Left renal pelvis (tissue), 4 donors: Measurements from ENCODE around the gene WDR4. TPM values are rescaled to one million over a fixed set of nuclear protein-coding genes. Genes with fewer than 3 reads are reported as not detected.
"Not testable (repeated sequence)": the region's sequence is repeated elsewhere in the genome, so short reads cannot be mapped to it uniquely, and the experiment has no call there.

Source experiments
- DNase-seq, 4 donors: peaks; one replicate each; pipeline ENCODE4 v3.0.0-alpha.2; 2013; ENCODE audit warnings: low read depth in 4 of 4, low spot score in 3 of 4
- polyA plus RNA-seq, 4 donors: library from polyadenylated mRNA; unstranded; fragments of 120-200 nt; gene quantifications; one replicate each; pipeline ENCODE4 v1.2.1, GENCODE V29; 2013; ENCODE audit not compliant: insufficient read length in 4 of 4

The WDR4 gene
- polyA plus RNA-seq, 4 donors = 7.1 to 15.4 (median 10.3) TPM

GRCh38 chr21:42880352-42880751 is 1.0 kb upstream of the WDR4 start:
- DNase-seq = no peak

DNA sequence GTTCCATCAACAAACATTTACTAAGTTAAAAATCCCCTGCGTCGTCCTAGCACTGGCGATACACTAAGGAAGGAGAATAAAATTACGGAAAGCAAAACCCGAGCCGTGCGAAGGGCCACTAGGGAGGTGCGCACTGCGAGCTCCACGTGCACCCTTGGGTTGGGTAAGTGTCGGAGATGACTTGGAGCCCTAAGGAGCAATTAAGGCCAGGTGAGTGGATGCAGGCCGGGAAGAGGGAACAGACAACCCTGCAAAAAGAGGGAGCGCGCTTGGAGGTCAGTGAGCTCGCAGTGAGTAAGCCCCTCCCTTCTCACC is 704 bp downstream of the WDR4 start:
- no peak for DNase-seq

- DNase-seq = not testable (repeated sequence)
Observed at GRCh38 chr21:42875811-42876210, 3.5 kb downstream of the WDR4 start.

DNA sequence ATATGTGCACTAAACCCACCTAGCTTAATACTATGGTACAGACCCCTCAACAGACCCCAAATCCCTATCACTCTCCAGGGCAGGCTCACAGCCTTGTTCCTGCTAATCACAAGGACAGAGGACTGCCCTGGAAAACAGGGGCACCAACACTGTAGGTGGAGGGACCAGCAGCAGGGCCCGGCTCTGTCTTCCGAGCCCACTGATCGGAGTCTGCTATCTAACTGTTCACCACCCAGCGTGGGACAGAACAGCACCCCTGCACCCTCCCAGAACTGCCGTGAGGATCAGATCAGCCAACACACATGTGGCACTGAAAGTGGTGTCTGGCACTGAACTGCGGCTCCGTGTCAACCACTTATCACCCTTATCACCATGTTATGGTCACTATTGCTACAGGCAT is 6.2 kb downstream of the WDR4 start:
- DNase-seq = no peak

GRCh38 chr21:42868196-42868595 is 11.1 kb downstream of the WDR4 start:
- no peak for DNase-seq

DNA sequence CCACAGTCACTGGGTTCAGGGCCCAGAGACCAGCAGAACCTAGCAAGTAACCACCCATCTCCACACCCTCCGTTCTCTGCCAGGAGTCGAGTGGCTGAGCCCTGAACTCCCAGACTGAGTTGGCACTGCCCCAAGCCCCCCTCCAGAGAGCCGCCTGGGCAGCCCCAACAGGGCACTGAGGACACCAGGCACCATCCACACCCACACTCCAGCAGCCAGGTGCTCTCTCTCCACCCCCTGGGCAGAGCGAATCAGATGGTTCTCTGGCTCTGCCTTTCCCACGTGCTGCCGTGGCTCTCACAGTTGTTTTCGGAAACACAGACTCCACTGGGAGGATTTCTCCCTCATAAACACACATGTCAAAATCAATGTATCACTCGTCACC is 13.6 kb downstream of the WDR4 start:
- DNase-seq = no peak

DNA sequence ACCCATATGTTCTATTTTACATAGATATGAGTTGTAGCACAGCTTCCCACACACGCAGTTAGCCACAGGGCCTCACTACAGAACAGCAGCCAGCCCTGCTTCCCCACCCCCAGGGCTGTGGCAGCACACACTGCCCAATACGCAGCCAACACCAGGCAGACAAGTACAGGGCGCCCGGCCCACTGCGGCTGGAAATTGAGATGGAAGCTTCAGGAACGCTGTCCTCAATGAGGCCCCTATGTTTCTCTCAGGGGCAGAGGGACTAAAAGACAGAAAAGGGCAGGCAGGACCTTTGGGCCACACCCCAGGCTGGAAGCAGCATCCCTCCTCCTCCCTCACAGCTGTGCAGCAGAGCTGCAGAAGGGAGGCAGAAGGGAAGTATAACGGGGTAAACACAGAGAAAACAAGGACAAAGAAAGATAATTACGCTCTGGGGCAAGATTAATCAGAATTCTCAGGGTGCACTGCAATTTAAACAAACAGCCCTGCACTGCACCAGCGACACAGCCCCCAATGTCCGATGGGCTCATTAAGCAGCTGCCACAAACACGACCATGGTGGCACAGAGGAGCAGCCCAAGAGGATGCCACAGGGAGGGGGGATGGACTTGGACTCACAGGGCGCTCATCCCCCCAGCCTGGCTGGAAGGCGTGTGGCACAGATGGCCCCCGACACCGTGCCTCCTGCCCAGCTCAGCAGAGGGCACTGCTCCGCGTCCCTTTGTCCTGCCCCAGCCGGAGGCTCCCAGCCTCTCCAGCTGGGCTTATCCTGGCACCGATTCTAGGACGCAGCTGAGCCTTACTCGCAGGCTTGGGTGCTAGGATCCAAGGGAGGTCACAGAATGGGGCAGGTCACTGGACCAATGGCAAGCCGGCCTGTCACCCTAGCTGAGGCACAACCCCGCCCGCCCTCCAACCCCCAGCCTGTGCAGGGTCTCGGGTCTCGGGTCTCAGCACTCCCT is 14.2 kb downstream of the WDR4 start:
- DNase-seq = no peak

GRCh38 chr21:42864286-42864685 is 15.1 kb downstream of the WDR4 start:
- DNase-seq = no peak

DNA sequence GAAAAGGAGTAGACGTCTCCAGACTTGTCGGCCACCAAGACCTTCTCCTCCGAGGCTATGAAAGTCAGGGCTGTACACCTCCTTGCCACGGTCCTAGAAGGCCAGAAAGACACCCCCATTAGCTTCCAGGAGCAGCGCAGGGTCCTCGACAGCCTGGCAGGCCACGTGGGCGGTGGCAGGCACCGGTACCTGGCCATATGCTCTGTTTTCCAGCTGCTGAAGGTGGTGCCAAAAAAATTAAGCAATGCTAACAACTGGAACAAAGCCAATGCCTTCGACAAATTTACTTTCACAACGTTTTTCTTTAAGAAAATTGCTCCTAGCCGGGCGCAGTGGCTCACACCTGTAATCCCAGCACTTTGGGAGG is 15.9 kb downstream of the WDR4 start:
- DNase-seq = no peak

DNA sequence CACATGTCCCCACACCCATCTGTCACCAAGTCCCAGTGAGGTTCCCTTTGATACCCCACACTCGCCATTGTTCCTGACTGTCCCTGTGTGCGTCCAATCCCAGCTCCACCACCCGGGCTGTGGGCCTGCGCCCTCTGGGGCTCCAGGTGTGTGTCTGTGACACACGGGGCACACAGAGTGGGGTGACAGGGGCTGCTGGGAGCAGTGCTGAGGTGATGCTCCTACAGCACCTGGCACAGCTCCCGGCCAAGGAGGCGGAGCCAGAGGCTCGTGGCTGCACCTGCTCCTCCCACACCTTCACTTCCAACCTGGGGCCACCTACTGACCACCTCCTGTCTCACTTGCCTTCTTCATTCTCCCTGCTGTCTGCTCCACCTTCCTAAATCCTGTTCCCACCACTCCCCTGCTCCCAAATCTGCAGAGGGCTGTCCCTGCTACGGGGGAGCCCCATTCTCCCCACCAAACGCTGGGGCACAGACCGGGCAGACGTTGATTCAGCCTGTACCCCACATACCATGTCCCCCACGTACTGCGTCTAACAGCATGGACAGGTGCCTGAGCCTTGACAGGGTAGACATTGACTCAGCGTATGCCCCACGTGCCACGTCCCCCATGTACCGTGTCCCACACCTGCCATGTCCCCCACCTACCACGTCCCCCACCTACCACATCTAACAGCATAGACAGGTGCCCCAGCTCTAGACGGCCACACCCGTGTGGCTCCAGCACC is 16.4 kb downstream of the WDR4 start:
- no peak for DNase-seq

GRCh38 chr21:42861848-42862400 is 17.4 kb downstream of the WDR4 start:
- DNase-seq = no peak

DNA sequence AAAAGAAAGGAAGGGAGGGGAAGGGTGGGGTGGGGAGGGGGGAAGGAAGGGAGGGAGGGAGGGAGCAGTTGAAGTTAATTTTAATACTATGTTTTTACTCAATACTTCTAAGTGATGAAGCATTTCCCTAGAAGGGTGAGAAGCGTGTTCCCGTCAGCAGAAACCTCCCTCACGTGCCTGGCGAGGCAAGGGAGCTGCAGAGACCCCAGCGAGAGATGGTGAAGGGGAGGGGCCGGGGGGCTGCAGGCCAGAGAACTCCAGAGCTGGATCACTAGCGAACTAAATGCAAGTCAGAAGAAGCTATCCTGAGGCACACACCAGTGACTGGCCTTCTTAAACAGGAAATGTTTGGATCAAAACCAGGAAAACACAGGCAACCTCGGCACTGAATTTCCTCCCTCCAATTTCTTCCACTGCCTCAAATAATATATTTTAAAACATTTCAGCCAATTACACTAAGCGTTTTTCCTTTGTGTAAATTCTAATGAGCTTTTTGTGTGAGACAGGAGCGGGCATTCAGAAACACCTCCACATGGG is 18.0 kb downstream of the WDR4 start:
- DNase-seq = no peak

- DNase-seq = no peak
Observed at GRCh38 chr21:42860345-42860744, 19.0 kb downstream of the WDR4 start.

DNA sequence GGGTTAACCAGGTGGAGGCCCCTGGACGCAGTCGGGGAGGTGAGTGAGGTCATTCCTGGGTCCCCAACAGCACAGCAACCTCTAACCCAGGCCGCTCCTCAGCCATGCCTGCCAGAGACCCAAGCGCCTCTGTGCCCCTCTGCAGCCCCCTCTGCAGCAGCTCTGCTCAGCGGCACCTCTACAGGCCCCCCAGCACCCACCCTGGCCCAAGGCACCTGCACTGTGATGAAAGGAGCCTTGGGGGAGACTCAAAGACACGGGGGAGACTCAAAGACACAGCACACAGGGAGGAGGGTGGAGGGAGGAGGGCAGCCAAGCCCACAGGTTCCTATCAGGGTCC is 19.5 kb downstream of the WDR4 start:
- no peak for DNase-seq

GRCh38 chr21:42858957-42859890 is 20.1 kb downstream of the WDR4 start:
- no peak for DNase-seq

GRCh38 chr21:42858185-42858847 is 21.0 kb downstream of the WDR4 start:
- DNase-seq = no peak

DNA sequence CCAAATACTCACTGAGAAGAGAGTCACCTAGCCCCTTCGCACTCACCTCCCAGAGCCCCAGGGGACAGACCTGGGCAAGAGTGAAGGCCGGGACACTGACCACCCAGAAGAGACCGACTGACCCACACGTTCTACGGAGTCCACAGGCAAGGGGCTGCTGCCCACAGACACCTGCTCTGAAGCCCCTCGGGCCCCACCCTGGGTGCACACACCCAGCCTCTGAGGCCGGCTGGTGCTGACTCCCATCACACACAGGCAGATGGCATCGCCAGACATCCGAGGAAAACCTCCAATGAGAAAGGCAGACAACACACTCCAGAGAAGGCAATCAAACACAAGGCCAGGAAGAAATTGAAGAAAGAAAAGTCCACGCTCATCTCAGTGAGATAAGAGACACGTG is 22.1 kb downstream of the WDR4 start:
- no peak for DNase-seq

- DNase-seq = no peak
Observed at GRCh38 chr21:42855937-42856335, 23.4 kb downstream of the WDR4 start.

- DNase-seq = no peak
Observed at GRCh38 chr21:42855171-42855936, 24.0 kb downstream of the WDR4 start.
